DMS153 (cell line): Measurements from ENCODE around the gene RHBDD1.

ENCODE experiments used
- DNase-seq: peaks from one replicate; lab custom pipeline; 2025; lab: John Stamatoyannopoulos, UW

Gene RHBDD1

DNA sequence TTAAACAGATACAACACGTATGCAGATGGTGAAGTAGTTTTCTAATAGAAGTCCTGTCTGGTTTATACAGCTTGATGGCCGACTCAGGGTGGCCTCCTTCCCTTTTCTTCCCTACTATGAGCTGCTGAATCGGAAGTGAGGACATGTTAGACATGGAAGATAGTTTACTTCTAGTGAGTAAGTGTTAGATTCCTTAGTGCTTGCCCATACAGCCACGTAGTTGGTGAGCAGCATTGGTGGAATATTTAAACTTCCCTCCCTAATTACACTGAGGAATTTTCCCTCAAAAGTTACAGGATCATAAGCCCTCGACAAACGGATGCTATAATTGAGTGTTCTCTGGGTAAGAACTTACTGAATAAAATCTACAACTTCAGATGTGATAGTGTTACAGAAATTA, 52.1 kb downstream of the RHBDD1 start:
- no peak for DNase-seq

DNA sequence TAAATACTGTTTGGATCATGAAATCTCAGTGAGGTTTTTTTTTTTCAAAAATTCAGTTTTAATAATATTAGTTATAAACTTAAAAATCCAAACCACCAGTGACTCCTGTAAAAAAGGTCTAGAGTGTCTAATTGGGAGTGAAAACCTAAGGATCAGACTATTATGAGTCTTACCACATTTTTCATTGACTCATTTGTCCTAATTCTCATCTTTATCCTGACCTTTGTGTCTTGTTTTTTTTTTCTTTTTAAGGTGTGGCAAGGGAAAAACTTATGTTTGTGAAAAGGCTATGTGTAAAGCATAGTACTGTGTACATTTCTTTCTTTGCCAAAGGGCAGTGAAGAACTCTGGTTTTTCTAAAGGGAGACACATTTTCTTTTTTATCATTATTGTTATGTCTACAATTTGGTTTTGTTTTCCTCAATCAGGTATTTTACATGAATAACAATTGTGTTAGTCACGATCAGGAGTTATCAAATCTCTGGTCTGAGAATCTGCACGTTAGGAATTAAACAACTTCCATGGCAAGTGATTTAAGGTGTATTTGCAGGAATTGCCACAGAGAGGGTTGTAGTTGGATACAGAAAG, 52.6 kb downstream of the RHBDD1 start:
- no peak for DNase-seq

DNA sequence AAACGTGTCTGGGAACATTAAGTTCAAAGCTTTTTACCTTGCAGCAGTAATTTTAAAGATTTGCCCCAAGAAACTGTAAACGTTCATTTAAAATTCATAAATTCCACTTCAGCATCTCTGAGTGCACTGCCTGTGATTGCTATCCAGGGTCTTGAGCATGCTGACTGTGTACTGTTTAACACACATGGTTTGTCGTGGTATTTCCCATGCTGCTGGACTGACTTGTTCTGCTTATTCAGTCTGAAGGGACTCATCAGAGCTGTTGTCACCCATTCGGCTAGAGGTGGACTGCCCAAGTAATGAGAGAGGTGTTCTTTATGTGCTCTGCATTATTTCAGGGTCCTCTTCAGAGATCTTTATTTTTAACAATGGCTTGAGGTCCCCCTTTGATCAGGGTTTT, 53.1 kb downstream of the RHBDD1 start:
- no peak for DNase-seq

DNA sequence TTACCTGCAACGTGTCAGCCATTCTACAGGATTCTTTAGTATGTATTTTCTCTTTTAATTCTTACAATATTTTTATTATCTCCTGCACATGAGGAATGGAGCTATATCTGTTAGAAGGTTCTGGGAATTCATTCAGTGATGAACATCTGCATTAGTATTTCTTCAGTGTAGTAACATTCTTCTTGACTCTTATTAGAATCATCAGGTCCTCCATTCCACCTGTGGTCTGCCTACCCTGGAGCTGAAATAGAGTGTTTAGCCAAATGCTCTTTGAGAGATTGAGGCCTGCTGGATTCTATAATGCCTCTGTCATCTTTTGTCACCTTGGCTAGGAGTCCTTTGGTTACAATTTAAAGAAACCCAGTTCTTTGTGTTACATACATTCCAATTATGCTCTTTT, 54.4 kb downstream of the RHBDD1 start:
- no peak for DNase-seq

DNA sequence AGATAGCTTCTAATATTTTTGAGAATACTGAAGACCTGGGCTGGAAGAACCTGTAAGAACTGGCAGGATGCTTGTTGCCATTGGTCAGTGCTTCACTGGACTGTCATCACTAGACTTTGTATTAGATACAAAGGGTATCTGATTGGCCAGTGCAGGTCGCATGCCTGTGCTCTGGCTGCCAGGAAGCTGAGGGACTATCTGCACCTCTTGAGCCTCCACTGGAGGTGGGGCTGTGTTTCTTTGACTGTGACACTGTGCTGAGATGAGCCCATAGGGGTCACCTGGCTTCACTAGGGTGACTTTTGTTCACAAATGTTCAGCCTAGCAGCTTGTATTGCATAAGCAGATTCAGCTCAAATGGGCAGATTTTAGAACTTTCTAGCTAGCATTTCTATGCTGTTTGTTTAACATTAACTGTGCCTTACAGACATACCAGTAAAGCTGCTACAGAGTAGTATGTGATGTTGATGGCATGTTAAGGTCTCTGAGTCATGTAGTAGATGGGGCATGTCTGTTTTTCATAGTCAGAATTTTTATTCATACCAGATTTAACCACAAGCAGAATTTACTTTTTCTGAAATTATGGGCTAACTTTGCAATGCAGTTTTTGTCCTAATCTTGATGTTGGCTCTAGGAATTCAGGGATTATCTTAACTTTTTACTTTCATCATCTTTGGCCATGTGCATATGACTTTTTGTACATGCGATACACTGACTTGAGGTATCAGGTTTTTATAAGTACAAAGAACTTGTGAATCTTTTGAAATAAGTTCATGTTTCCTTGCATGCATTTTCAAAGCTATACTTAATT, 56.1 kb downstream of the RHBDD1 start:
- no peak for DNase-seq

DNA sequence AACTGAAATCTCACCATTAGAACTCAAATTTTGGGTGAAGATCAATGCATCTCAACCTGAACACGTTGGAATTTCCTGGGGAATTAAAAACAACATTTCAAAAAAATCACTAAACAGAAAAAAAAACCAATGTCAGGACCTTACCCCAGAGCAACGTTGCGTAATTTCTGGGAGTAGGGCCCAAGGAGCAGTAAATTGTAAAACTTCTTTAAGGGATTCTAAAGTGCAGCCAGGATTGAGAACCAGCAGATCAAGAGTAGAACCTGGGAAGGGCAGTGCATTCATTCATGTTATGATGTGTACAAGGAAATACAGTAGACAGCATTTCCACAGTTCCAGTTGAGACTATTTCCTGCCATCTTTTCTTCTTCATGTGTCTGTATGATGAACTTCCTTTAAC, 56.9 kb downstream of the RHBDD1 start:
- DNase-seq: no peak

DNA sequence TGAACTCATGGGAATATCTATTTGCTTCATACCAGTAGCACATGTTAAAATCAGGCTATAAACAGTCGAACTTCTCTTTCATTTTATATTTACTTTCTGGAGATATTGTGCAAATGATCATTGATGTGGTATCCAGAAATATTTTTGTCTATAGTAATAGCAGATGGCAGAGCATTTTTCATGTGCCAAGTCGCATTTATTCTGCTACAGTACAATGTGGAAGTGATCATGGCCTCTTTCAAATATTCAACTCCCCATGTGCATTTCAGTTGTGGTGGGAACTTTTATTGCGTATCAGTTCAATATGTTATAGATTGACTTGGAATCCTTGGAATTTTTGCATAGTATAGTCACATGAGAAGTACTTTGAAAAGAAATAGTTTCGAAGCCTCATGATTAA, 57.4 kb downstream of the RHBDD1 start:
- DNase-seq: no peak

DNA sequence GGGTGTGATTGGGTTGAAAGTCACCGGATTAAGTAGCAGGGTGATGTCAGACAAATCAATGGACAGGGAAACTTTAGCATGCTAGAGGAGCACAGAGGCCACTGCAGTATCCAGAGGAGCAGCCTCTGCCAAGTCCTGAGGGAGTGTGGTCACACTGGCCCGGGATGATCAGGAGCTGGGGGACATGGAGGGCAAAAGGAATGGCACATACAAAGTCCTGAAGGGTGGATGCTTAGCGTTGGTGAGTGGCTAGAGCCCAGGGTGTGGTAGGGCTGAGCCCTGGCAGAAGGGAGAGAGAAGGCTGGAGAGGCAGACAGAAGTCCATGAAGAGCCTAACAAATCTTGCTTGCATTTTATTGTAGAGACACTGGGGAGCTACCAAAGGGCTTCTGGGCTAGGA, 58.9 kb downstream of the RHBDD1 start:
- no peak for DNase-seq

DNA sequence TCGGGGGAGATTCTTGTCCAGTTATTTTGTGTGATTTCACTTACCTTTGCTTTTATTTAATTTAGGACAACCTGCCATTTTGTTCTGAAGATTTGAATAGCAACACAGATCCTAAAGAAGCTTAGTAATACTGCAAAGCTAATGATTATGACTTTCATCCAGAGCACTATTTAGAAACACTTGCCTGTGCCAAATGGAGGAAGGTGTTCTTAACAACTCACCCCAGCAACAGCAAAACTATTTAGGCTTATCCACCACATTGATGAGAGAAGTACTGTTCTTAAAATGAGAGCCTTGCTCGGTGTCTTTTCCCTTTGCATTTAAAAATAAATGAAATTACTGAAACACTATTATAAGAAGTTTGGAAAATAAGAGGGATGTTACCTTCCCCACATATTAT, 59.7 kb downstream of the RHBDD1 start:
- no peak for DNase-seq

DNA sequence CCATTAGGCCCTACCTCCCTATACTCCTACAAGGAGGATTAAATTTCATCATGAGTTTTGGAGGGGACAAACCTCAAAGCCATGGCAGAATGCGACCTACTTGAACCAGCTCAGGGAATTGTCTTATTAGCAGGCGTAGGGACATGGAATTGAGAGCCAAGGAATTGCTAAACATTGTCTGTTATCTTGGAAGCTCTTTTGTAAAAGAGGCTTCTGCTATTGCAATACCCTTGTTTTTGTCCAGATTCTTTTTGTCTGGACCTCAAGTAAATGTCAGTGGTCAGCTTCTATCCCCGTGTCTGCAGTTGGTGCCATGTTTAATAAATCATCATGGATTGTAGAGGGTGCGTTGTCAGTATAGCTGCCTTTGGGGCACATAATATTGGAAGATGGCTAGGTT, 62.3 kb downstream of the RHBDD1 start:
- DNase-seq: no peak

DNA sequence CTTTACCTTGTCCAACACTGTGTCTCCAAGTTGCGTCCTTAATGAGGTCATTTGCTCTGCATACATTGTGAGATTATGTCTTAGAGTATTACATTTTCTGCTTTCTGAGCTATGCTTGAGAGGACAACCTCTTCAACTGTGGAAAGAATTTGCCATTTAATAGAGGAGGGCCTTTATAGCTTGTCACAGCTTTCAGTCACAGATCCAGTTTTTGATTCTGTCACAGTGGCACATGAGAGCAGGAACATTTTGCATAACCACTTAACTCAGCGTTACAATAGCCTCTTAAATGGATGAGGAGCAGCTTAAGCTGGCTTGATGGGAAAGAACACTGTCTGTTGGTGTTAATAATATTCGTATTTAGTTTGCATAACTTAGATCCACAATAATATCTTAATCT, 63.0 kb downstream of the RHBDD1 start:
- DNase-seq: no peak

DNA sequence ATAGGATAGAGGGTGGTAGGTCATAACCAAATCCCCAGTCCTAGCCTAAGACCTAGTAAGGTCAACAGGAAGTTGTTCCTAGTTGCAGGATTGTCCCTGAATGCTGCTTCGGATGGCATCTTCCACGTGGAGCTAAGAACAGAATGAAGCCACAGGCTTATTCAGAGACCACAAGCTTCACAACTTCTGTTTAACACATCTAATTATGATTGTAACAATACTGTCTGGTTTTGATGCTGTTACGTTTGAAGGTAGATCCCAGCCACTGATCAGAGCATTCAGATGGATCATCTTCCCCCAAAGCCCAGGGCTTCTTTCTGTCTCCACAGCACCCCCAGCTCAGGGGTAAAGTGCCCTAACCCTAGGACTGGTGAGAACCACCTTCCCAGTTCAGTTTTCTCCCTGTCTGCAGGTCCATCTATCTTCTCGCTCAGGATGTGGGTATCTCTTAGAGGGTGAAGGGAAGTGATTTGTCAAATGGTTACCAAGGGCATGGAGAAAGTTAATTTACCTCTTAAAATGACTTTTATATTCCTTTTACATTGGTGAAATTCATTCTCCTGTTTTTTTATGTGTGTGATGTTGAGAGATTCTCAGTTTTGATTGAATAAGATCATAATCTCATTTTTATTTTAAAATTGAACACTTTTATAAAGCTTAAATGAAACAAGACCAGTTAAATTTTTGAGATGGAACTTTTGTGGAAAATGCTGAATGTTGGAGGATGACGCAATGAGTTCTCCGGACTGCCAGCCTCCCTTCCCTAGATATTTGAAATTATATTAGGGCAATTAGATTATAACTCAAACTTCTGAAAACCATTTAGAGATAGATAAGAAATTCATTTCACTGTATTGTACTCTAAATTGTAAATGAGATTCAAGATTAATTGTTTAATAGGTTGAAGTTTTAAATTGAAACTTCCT, 66.5 kb downstream of the RHBDD1 start:
- DNase-seq: no peak

DNA sequence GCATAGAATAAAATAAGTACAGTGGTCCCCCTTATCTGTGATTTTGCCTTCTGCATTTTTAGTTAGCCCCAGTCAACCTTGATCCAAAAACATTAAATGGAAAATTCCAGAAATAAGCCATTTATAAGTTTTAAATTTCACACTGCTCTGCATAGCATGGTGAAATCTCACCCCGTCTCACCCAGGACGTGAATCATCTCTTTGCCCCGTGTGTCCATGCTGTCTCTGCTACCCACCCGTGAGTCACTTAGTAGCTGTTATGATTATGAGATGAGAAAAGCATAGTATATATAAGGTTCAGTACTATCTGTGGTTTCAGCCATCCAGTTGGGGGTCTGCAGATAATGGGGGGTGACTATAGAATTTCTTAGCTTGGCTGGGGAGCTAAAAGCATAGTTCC, 67.3 kb downstream of the RHBDD1 start:
- DNase-seq: no peak

DNA sequence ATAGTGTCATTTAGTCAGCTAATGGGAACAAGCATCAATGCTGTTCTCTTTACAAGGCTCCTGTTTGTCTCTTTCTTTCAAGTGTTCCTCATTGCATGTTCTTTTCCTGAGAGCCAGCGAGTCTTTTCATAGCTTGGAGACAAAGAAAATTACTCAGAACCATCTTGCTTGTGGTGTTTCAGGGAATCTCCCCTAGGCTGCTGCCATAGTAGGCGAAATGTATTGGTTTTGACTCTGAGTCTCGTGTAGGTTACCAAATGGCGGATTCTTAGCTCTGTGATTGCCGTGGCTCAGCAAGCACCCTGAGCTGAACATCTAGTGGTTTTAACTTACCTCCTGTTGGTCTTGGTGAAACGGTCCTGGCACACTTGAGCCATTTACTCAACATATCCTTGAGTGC, 68.7 kb downstream of the RHBDD1 start:
- DNase-seq: no peak

DNA sequence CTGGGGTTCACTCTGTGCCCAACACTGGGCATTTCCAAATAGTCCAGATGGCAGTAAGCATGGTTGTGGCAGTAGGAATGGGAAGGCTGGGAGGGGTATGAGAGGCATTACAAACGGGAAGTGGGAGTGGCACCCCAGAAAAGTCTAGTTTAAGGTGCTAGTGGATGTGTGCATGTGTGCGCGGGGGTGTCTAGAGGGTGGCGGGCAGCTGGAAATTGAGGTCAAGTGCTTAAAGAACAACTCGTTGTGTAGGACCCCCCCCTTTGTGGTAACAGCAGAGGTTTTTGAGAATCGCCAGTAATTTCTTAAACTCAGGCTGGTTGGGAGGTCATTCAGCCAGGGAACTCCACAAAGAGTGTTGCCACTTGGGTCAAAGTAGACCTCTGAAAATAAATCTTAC, 69.9 kb downstream of the RHBDD1 start:
- DNase-seq: no peak

DNA sequence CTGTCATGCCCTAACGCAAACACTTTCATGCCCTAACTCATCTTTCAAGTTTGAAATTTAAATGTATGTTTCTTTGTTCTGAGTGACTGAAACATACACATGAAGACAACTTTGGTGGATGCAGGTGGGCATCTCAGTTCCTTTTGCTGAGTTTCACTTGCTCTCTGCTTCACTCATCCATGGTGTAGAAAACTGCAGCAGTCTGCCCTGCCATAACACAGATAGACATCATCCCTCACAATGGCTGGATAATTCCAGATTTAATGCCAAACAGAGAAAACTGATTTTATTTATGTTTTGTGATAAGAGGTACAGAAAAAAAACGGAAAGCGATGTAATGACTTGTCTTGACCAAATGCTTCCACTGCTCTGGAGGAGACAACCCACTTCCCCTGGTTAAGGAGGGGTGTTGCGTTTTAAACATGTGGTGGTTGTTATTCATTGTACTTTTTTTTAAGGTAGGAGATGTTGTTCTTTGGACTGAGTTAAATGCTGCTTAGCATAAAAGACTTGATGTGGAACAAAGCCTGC, 70.4 kb downstream of the RHBDD1 start:
- DNase-seq: no peak

DNA sequence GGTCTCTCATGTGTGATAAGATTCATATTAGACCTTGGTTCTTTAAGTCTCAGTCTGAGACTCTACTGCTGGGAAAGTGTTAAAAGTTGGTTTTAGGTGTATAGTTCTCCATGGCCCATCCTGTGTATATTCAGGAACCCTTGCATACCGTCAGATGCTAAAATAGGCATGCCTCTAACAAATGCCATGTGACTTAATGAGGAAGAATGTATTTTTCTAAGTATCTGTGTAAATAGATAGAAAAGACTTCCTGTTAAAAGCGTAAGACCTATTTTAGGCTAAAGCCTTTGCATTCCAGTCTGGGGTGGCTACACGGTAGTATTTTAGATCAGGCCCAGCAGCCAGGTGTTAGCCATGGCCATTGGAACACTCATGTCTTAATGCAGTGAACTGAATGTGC, 73.3 kb downstream of the RHBDD1 start:
- DNase-seq: no peak

DNA sequence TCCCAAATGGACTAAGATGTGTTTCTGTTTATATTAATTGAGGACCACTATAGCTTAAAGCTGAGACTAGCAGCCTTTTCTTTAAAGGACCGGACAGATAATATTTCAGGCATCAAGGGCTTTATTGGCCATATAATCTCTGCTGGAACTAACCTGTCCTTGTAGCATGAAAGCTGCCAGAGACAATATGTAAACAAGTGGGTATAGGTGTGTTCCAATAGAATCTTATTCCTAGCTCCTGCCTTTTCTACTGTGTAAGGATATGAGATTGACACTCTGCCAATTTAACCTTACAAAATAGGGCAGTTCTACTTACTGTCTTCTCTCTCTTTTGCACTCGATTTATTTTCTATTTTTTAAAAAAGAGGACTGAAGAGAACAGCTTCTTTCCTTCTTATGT, 74.0 kb downstream of the RHBDD1 start:
- no peak for DNase-seq

DNA sequence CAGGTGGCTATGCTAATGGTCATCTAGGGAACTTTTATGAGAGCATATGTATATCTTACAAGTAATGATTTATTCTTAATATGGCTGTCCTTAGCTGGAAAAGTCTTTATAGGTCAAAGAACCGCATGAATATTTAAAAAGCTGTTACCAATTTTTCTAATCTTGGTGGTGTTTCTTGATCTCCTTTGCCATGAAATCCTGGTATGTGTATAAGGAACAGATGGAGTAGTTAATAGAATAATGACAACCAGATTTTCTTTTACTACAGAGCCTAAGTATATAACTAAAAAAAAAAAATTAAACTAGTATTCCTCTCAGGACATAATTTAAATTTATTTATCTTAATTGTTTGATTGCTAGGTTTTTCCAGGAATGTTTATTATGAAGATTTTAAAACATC, 74.5 kb downstream of the RHBDD1 start:
- DNase-seq: no peak

DNA sequence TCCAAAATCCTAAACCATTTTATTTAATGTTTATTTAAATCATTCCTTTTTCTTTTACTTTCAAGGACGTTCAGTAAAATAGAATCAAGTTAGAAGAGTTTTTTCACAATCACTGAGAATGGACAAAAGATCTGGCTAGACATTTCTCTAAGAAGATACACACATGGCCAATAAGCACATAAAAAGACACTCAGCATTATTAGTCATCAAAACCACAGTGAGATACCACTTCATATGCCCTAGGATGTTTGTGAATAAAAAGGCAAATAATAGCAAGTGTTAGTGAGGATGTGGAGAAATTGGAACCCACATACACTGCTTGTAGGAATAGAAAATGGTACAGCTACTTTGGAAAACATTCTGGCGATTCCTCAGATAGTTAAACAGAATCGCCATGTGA, 76.1 kb downstream of the RHBDD1 start:
- no peak for DNase-seq

DNA sequence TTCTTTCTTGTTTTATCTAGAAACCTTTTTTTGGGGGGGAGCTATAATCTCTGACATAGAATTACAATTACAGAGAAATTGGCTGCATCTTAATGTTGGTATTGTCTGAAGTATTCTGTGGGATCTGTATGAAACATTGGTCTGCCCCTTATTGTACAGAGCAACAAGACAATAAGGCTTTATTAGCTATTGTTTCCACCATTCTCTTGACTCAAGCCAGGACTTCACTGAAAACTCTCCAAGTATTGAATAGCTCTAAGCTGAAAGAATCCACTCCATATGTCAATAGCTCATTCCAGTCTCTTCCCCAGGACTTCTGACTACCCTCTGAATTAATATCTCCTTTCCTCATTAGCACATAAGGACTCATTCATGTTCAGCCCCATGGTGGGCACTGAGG, 77.8 kb downstream of the RHBDD1 start:
- DNase-seq: no peak

DNA sequence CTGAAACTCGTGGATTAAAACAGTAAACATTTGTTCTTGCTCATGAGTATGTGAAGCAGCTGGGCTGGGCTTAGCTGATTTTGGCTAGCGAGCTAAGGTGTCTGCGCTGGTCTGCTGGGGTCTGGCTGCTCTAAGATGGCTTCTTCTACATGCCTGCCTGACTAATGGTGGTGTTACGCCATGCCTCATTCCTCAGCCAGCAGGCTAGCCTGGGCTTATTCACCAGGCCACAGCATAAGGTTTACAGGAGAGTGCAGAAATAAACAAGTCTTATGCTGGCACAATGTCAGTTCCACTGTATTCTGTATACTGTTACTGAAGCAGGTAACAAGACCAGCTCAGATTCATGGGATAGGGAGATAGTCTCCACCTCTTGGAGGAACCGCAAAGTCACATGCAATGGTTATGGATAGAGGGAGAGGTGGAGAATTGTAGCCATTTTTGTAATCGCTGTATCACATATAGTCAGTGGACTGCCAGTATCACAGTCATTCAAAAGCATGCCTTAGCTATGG, 80.0 kb downstream of the RHBDD1 start:
- DNase-seq: no peak

DNA sequence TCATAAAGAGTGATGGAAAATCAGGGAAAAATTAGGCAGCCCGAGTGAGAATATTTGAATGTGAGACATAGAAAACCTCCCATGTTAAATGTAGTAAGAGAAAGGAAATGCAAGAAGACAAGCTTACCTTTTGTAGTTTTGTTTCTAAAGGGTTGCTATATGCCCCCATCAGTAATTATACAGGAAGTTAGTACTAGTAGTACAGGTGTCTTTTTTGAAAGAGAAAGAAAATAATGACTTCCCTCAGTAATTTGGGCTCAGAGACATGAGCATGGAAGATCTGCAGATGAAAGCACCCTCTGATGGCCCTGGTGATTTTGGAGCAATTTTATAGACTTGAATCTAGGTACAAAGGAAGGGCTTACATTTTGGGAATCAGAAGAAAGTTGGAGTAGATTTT, 80.8 kb downstream of the RHBDD1 start:
- DNase-seq: no peak
